OCI-LY1 (cell line): ENCODE results near the gene PDE8A.

Source experiments
- H2AFZ ChIP-seq: fragments of 200-600 bp; sonication (generic), shearing (Covaris generic); 2 replicates; pipeline ENCODE4 v1.6.0; 2014; ENCODE audit warnings: antibody characterized with exemption, mild to moderate bottlenecking, low read length
- H3F3A ChIP-seq: fragments of 200-600 bp; sonication (generic), shearing (Covaris generic); 2 replicates; pipeline ENCODE4 v1.6.0; 2014; ENCODE audit warnings: mild to moderate bottlenecking, antibody characterized with exemption, low read length, moderate library complexity; ENCODE audit not compliant: insufficient read depth
- H3K27ac ChIP-seq: fragments of 200-600 bp; sonication (generic); 2 replicates; pipeline ENCODE4 v1.5.1; 2014; ENCODE audit warnings: low read length, mixed run types, mild to moderate bottlenecking, low read depth; ENCODE audit not compliant: poor library complexity, severe bottlenecking
- H3K27me3 ChIP-seq: fragments of 200-600 bp; sonication (generic); 2 replicates; pipeline ENCODE4 v1.6.0; 2014; ENCODE audit warnings: antibody characterized with exemption, mild to moderate bottlenecking, low read length, moderate library complexity; ENCODE audit not compliant: insufficient read depth
- H3K36me3 ChIP-seq: fragments of 200-600 bp; sonication (generic); 2 replicates; pipeline ENCODE4 v1.6.1; 2014; ENCODE audit warnings: mild to moderate bottlenecking, antibody characterized with exemption, low read length, moderate library complexity, mixed read lengths; ENCODE audit not compliant: insufficient read depth
- H3K4me1 ChIP-seq: fragments of 200-600 bp; sonication (generic); 2 replicates; pipeline ENCODE4 v1.5.1; 2014; ENCODE audit warnings: mild to moderate bottlenecking, low read length, moderate library complexity; ENCODE audit not compliant: insufficient read depth, severe bottlenecking
- H3K4me2 ChIP-seq: fragments of 200-600 bp; sonication (generic), shearing (Covaris generic); 2 replicates; pipeline ENCODE4 v1.6.1; 2014; ENCODE audit warnings: low read length
- H3K4me3 ChIP-seq: fragments of 200-600 bp; sonication (generic); 2 replicates; pipeline ENCODE4 v1.5.1; 2014; ENCODE audit warnings: low read length, low read depth, mild to moderate bottlenecking, mixed read lengths; ENCODE audit not compliant: poor library complexity, severe bottlenecking
- H3K79me2 ChIP-seq: fragments of 200-600 bp; shearing (Covaris generic); 2 replicates; pipeline ENCODE4 v1.6.1; 2016; ENCODE audit warnings: mixed run types, low read length, mixed read lengths; ENCODE audit not compliant: insufficient read depth
- H3K9ac ChIP-seq: fragments of 200-600 bp; sonication (generic), shearing (Covaris generic); 2 replicates; pipeline ENCODE4 v1.6.1; 2014; ENCODE audit warnings: mild to moderate bottlenecking, low read length, mixed read lengths
- H3K9me2 ChIP-seq: fragments of 200-600 bp; sonication (generic), shearing (Covaris generic); 2 replicates; pipeline ENCODE4 v1.6.1; 2014; ENCODE audit warnings: low read depth, mild to moderate bottlenecking, low read length, mixed read lengths
- H3K9me3 ChIP-seq: fragments of 200-600 bp; shearing (Covaris generic); 2 replicates; pipeline ENCODE4 v1.6.1; 2014; ENCODE audit warnings: low read length, mixed read lengths
- H4K20me1 ChIP-seq: fragments of 200-600 bp; sonication (generic), shearing (Covaris generic); 2 replicates; pipeline ENCODE4 v1.6.0; 2016; ENCODE audit warnings: mild to moderate bottlenecking, low read length; ENCODE audit not compliant: insufficient read depth
- CTCF ChIP-seq: fragments of 200-600 bp; sonication (generic), shearing (Covaris generic); IDR thresholded peaks from 2 replicates; pipeline ENCODE4 v1.5.1; 2017; ENCODE audit warnings: mild to moderate bottlenecking, antibody characterized with exemption, low read length, moderate library complexity, mixed read lengths
- EZH2 ChIP-seq: fragments of 200-600 bp; sonication (generic), shearing (Covaris generic); IDR thresholded peaks from 2 replicates; pipeline ENCODE4 v1.8.0; 2017; ENCODE audit warnings: borderline replicate concordance, mixed run types, mild to moderate bottlenecking, antibody characterized with exemption, low read length, moderate library complexity, mixed read lengths

The PDE8A gene

GRCh38 chr15:85154061-85154460, 172.4 kb downstream of the PDE8A start:
- Histone ChIP-seq H4K20me1 (no peaks in the 10 kb centered on the region), H3K4me3 (no peak overlapping the region), H3K4me1 (no peaks in the 10 kb centered on the region), H3K9me3 (no peaks in the 10 kb centered on the region), H3K79me2 (no peaks in the 10 kb centered on the region), H3K36me3 (no peaks in the 10 kb centered on the region), H3K27ac (no peak overlapping the region), H2AFZ (no peak overlapping the region), H3K9ac (no peak overlapping the region), H3K9me2 (no peaks in the 10 kb centered on the region), H3F3A (no peaks in the 10 kb centered on the region), H3K27me3 (no peaks in the 10 kb centered on the region; the same call in 1 of the 2 replicates), H3K4me2 (no peak overlapping the region)
- TF ChIP-seq CTCF (no peak), EZH2 (no peak)

GRCh38 chr15:85155360-85155759, 173.7 kb downstream of the PDE8A start:
- H3K4me1 ChIP-seq, result no peaks in the 10 kb centered on the region
- H4K20me1 ChIP-seq, result no peaks in the 10 kb centered on the region
- TF ChIP-seq EZH2 (no peak), CTCF (no peak)
- H3K9me3 ChIP-seq, result no peaks in the 10 kb centered on the region
- no peaks in the 10 kb centered on the region for H3K36me3 ChIP-seq
- H2AFZ ChIP-seq, result no peak overlapping the region
- no peaks in the 10 kb centered on the region; the same call in 1 of the 2 replicates for H3K27me3 ChIP-seq
- no peaks in the 10 kb centered on the region for H3K79me2 ChIP-seq
- H3K27ac ChIP-seq, result no peak overlapping the region
- H3K4me2 ChIP-seq, result no peak overlapping the region
- no peaks in the 10 kb centered on the region for H3K9me2 ChIP-seq
- H3K4me3 ChIP-seq, result no peak overlapping the region
- no peak overlapping the region for H3K9ac ChIP-seq
- no peaks in the 10 kb centered on the region for H3F3A ChIP-seq

- Histone ChIP-seq H3K9me2 (no peaks in the 10 kb centered on the region), H2AFZ (no peak overlapping the region), H3K79me2 (no peaks in the 10 kb centered on the region), H3K4me2 (no peak overlapping the region), H3K4me3 (no peak overlapping the region), H4K20me1 (no peaks in the 10 kb centered on the region), H3K27me3 (no peaks in the 10 kb centered on the region; the same call in 1 of the 2 replicates), H3K36me3 (no peaks in the 10 kb centered on the region), H3K9ac (no peak overlapping the region), H3K27ac (no peak overlapping the region), H3K4me1 (no peaks in the 10 kb centered on the region), H3K9me3 (no peaks in the 10 kb centered on the region), H3F3A (no peaks in the 10 kb centered on the region)
- no peak for TF ChIP-seq CTCF
- no peak for TF ChIP-seq EZH2
Observed at GRCh38 chr15:85155857-85156256, 174.2 kb downstream of the PDE8A start.
